ENCODE results near the gene RAD18.

DNA sequence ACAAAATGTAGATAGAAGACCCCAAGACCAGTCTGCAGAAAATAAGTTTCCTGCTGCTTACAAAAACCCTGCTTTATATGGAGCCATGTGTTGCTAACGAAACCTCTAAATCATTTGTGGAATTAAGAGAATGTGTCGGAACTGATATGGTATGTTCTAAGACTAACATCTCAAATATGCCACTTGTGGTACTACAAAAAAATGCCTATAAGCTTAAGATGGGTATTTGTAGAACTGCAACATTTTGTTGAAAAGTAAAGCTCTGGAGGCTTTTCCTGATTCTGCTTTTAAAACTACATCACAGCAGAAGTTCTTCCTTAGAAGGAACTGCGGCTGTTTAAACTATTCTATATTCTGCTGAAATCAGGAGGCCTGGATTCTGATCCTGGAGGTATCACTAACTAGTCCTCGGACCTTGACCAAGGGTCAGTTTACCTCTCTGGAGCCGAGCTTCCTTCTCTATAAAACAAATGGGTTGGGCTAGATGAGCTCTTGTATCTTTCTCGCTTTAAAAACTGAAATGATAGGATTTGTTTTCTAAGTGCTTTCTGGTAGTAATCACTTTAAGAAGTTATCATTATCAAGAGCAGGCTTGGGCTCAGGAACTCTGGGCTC, 74.9 kb downstream of the RAD18 start:
- TF ChIP-seq, protein P1, sequence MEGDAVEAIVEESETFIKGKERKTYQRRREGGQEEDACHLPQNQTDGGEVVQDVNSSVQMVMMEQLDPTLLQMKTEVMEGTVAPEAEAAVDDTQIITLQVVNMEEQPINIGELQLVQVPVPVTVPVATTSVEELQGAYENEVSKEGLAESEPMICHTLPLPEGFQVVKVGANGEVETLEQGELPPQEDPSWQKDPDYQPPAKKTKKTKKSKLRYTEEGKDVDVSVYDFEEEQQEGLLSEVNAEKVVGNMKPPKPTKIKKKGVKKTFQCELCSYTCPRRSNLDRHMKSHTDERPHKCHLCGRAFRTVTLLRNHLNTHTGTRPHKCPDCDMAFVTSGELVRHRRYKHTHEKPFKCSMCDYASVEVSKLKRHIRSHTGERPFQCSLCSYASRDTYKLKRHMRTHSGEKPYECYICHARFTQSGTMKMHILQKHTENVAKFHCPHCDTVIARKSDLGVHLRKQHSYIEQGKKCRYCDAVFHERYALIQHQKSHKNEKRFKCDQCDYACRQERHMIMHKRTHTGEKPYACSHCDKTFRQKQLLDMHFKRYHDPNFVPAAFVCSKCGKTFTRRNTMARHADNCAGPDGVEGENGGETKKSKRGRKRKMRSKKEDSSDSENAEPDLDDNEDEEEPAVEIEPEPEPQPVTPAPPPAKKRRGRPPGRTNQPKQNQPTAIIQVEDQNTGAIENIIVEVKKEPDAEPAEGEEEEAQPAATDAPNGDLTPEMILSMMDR (IDR thresholded peaks at IDR 0.05; ENCODE audit: insufficient read depth, low read depth, low read length): no peak
- no peak for TF ChIP-seq EZH2 (IDR thresholded peaks at IDR 0.05; ENCODE audit: insufficient read depth, low read length)

Data from astrocyte (in vitro differentiated cells and primary cell).